Measurements from ENCODE around the gene COG3.
"Not testable (repeated sequence)": the region's sequence is repeated elsewhere in the genome, so short reads cannot be mapped to it uniquely, and the experiment has no call there.

COG3 gene

GRCh38 chr13:45464687-45465453 is at the start of gene COG3:
TSS of gene COG3 (plus strand) at chr13:45464939. CDS start at chr13:45465037, 98 bp downstream.
- peak; percentile 91 for DNase-seq (ENCODE audit: low read depth, low spot score)

- no peak for DNase-seq (ENCODE audit: low read depth, low spot score)
These were observed 49.6 kb upstream of the COG3 start for GRCh38 chr13:45415112-45415511.

- DNase-seq (ENCODE audit: low read depth, low spot score), result no peak
These were observed 48.1 kb upstream of the COG3 start for GRCh38 chr13:45416516-45417128.

- peak; percentile 61 for DNase-seq (ENCODE audit: low read depth, low spot score)
These were observed 46.8 kb upstream of the COG3 start, which contains the start of gene SLC25A30 for GRCh38 chr13:45417790-45418534. TSS of gene SLC25A30 (minus strand) at chr13:45418373. CDS start at chr13:45411425, 6,948 bp downstream.

GRCh38 chr13:45419389-45419788 is 45.4 kb upstream of the COG3 start:
- DNase-seq (ENCODE audit: low read depth, low spot score), result not testable (repeated sequence)

- DNase-seq (ENCODE audit: low read depth, low spot score), result no peak
These were observed 44.8 kb upstream of the COG3 start for GRCh38 chr13:45419945-45420344.

- DNase-seq (ENCODE audit: low read depth, low spot score), result no peak
These were observed 41.9 kb upstream of the COG3 start for GRCh38 chr13:45422731-45423292.

GRCh38 chr13:45426056-45426841 is 38.5 kb upstream of the COG3 start:
- not testable (repeated sequence) for DNase-seq (ENCODE audit: low read depth, low spot score)

- DNase-seq (ENCODE audit: low read depth, low spot score), result no peak
These were observed 31.9 kb upstream of the COG3 start for GRCh38 chr13:45432737-45433380.

- DNase-seq (ENCODE audit: low read depth, low spot score), result no peak
These were observed 31.4 kb upstream of the COG3 start for GRCh38 chr13:45433381-45433790.

- no peak for DNase-seq (ENCODE audit: low read depth, low spot score)
These were observed 30.0 kb upstream of the COG3 start for GRCh38 chr13:45434556-45435371.

GRCh38 chr13:45436332-45436731 is 28.4 kb upstream of the COG3 start:
- DNase-seq (ENCODE audit: low read depth, low spot score), result no peak

- DNase-seq (ENCODE audit: low read depth, low spot score), result no peak
These were observed 27.8 kb upstream of the COG3 start for GRCh38 chr13:45436953-45437352.

- no peak for DNase-seq (ENCODE audit: low read depth, low spot score)
These were observed 26.8 kb upstream of the COG3 start for GRCh38 chr13:45437947-45438346.

- no peak for DNase-seq (ENCODE audit: low read depth, low spot score)
These were observed 25.7 kb upstream of the COG3 start for GRCh38 chr13:45439008-45439407.

GRCh38 chr13:45439781-45440462 is 24.8 kb upstream of the COG3 start:
- no peak for DNase-seq (ENCODE audit: low read depth, low spot score)

- DNase-seq (ENCODE audit: low read depth, low spot score), result no peak
These were observed 23.1 kb upstream of the COG3 start for GRCh38 chr13:45441633-45442032.

GRCh38 chr13:45445053-45445452 is 19.7 kb upstream of the COG3 start:
- DNase-seq (ENCODE audit: low read depth, low spot score), result no peak

GRCh38 chr13:45446181-45446580 is 18.6 kb upstream of the COG3 start:
- no peak for DNase-seq (ENCODE audit: low read depth, low spot score)
